Left colon (tissue), 2 donors: ENCODE data around the gene SH3D19. TPM values are rescaled to one million over a fixed set of nuclear protein-coding genes. Genes with fewer than 3 reads are reported as not detected.
"Not testable (repeated sequence)": the region's sequence is repeated elsewhere in the genome, so short reads cannot be mapped to it uniquely, and the experiment has no call there.

Source experiments
- ATAC-seq: fragments of 200-7000 bp; cut with Tn5 transposase; one replicate; pipeline ENCODE4 v1.9.1; 2020; ENCODE audit warnings: mild to moderate bottlenecking, moderate library complexity
- DNase-seq, 2 donors: peaks; one replicate each; pipeline ENCODE4 v3.0.0-alpha.2; 2020
- intact Hi-C, 2 donors: fragments of 100-400 bp; cut with DNase I in 1 of 2; cut with micrococcal nuclease in 1 of 2; formaldehyde crosslinking; loops; one replicate each; pipeline versions ENCODE4 v1.11.2 to v1.14.0; 2022; cut with DNase I, micrococcal nuclease
- total RNA-seq, 2 donors: library from RNA; stranded (reverse); fragmentation: NEBNext Ultra II Directional; extraction: Animal tissue kit (Norgen Biotek cat#: 25700); gene quantifications; one replicate each; pipeline ENCODE4 v1.2.1, GENCODE V29; 2021
- donor health status: DM: no; HTN: no; CAD: no.
- donor health status: DM: yes; HTN: yes; CAD: no.

SH3D19 gene
- total RNA-seq, 2 donors from 2014 or later = 114 to 119 TPM

DNA sequence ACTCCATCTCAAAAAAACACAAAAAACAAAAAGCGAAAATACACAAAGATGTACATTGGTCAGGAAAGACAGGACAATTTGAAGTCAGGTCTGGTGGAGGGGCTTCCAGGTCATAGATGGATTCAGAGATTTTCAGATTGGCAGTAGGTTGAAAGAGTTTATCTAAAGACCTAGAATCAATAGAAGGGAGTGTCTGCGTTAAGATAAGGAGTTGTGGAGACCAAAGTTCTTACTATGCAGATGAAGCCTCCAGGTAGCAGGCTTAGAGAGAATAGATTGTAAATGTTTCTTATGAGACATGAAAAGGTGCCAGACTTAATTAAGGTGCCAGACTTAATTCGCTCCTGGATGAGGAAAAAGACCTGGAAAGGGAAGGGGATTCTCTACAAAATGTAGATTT lies 232.9 kb downstream of the SH3D19 start:
- intact Hi-C loops = no loop called here
- DNase-seq = no peak
- ATAC-seq = peak; percentile 69

DNA sequence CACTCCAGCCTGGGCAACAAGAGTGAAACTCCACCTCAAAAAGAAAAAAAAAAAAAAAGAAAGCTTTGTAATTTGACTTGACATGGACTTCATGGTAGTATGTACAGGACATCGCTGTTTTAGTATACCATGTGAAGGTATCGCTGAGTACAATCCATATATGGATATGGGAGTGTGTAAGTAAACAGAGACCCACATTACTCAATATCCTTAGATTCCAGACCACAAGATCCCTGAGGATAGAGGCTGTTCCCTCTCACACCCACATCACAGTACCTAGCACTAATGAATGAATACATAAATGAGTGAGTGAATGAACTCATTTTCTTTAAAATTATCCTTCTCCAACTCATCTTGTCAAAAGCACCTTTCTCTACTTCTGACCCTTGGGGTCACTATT lies 234.4 kb downstream of the SH3D19 start:
- intact Hi-C loops = no loop called here
- ATAC-seq (peak; percentile 59), DNase-seq (no peak)

DNA sequence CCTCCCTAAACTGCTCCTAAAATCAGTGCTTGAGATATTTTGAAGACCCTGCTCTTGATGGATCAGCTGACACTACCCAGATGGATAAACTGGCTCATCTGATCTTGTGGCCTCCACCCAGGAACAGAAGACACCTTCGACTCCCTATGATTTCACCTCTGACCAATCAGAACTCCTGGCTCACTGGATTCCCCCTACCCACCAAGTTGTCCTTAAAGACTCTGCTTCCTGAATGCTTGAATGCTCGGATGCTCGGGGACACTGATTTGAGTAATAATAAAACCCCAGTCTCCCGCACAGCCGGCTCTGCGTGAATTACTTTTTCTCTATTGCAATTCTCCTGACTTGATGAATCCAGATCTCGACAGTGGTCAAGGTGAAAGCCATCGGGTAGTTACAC lies 237.9 kb downstream of the SH3D19 start:
- ATAC-seq = no peak
- DNase-seq = no peak
- intact Hi-C loops = no loop called here

DNA sequence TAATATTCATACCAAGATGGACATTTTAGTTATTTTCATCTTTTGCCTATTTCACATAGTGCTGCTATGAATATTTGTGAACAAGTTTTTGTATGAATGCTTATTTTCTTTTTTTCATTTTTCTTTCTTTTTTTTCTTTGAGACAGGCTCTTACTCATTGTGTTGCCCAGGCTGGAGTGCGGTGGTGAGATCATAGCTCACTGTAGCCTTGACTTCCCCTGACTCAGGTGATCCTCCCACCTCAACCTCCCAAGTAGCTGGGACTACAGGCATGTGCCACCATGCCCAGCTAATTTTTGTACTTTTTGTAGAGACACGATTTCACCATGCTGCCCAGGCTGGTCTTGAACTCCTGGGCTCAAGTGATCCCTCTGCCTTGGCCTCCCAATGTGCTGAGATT lies 247.4 kb downstream of the SH3D19 start:
- intact Hi-C loops, ATAC-seq: not testable (repeated sequence)

DNA sequence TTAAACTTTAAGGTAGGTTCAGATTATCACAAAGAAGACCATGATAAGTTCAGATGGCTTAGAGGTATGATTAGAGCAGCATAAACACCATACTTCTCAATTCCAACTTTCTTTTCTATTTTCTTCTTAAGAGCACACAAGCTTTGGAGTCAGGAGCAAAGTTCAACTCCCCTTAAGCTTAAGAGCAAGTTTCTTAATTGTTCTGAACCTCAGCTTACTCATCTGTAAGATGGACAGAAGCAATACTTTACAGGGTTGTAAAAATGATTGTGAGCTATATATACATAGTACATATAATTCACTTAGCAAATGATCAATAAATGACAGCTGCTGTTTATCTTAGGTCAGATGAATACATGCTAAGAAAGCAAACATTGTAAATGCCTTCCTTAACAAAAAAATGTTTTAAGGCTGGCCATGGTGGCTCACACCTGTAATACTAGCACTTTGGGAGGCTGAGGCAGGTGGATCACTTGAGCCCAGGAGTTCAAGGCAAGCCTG lies 250.9 kb downstream of the SH3D19 start:
- intact Hi-C loops = no loop called here
- DNase-seq = no peak

More for the DNA sequence above, 247.4 kb downstream of the SH3D19 start:
- DNase-seq = not testable (repeated sequence)

More for the DNA sequence above, 250.9 kb downstream of the SH3D19 start:
- ATAC-seq = peak; percentile 82

Other genes starting within 250 kb of the SH3D19 start
- 1,000 to 10,000 TPM; 1,187 to 1,396 TPM for gene RPS3A, start 226.0 kb downstream of the SH3D19 start, total RNA-seq
- gene PRSS48, start 48.4 kb downstream of the SH3D19 start, total RNA-seq = not detected
- 10 to 100 TPM; 32.1 to 33.6 TPM for gene FHIP1A, start 83.6 kb upstream of the SH3D19 start, total RNA-seq